SK-N-MC (cell line): ENCODE results near the gene L3MBTL1.

Source experiments
- EZH2 ChIP-seq: fragments of 200-600 bp; sonication (generic); IDR thresholded peaks from one replicate; pipeline ENCODE4 v1.6.1; 2017; ENCODE audit warnings: antibody characterized with exemption
- FOXP2 ChIP-seq: optimal IDR thresholded peaks from 2 replicates; pipeline ENCODE3; 2011; ENCODE audit warnings: mild to moderate bottlenecking, moderate library complexity; ENCODE audit not compliant: insufficient read depth; ENCODE audit errors: extremely low read length, control extremely low read depth
- POLR2AphosphoS5 ChIP-seq: IDR thresholded peaks from 2 replicates; pipeline ENCODE4 v1.6.1; 2012; ENCODE audit warnings: mild to moderate bottlenecking, low read depth, low read length, borderline replicate concordance

DNA sequence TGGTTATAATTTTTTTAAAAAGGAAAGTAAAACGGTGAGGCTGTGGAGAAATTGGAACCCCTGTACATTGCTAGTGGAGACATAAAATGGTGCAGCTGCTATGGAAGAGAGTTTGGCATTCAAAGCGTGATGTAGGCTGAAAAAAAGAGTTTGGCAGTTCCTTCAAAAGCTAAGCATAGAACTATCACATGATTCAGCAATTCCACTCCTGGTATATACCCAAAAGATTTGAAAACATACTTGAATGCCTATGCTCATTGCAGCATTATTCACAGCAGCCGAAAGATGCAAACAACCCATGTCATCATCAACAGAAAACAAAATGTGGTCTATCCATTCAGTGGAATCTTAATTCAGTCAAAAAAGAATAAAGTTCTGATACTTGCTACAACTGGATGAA lies 46.9 kb downstream of the L3MBTL1 start:
- TF ChIP-seq POLR2AphosphoS5: no peak
- no peak for TF ChIP-seq FOXP2
- no peak for TF ChIP-seq EZH2
